ENCODE measurements around the gene IGSF3.
"Not testable (repeated sequence)": the region's sequence is repeated elsewhere in the genome, so short reads cannot be mapped to it uniquely, and the experiment has no call there.

IGSF3 gene

GRCh38 chr1:116593977-116594376 is 73.6 kb downstream of the IGSF3 start:
- DNase-seq, result not testable (repeated sequence)

- not testable (repeated sequence) for DNase-seq
Measured at GRCh38 chr1:116593401-116593800, 74.1 kb downstream of the IGSF3 start.

- not testable (repeated sequence) for DNase-seq
Measured at GRCh38 chr1:116591951-116592605, 75.5 kb downstream of the IGSF3 start.

GRCh38 chr1:116591006-116591950 is 76.3 kb downstream of the IGSF3 start:
- not testable (repeated sequence) for DNase-seq

GRCh38 chr1:116590359-116591005 is 77.1 kb downstream of the IGSF3 start:
- DNase-seq, result not testable (repeated sequence)

GRCh38 chr1:116589101-116589735 is 78.3 kb downstream of the IGSF3 start:
- DNase-seq, result not testable (repeated sequence)

- no peak for DNase-seq
Measured at GRCh38 chr1:116587501-116588227, 79.9 kb downstream of the IGSF3 start.

GRCh38 chr1:116586741-116587143 is 80.8 kb downstream of the IGSF3 start:
- no peak for DNase-seq

- no peak for DNase-seq
Measured at GRCh38 chr1:116585886-116586285, 81.6 kb downstream of the IGSF3 start.

- no peak for DNase-seq
Measured at GRCh38 chr1:116581323-116581885, 86.1 kb downstream of the IGSF3 start.

- no peak for DNase-seq
Measured at GRCh38 chr1:116580446-116581322, 86.8 kb downstream of the IGSF3 start.

- no peak for DNase-seq
Measured at GRCh38 chr1:116579259-116579875, 88.2 kb downstream of the IGSF3 start.

- no peak for DNase-seq
Measured at GRCh38 chr1:116578581-116578980, 89.0 kb downstream of the IGSF3 start.

- DNase-seq, result no peak
Measured at GRCh38 chr1:116577759-116578314, 89.7 kb downstream of the IGSF3 start.

- DNase-seq, result no peak
Measured at GRCh38 chr1:116574581-116575291, 92.8 kb downstream of the IGSF3 start.

GRCh38 chr1:116573431-116574095 is 94.0 kb downstream of the IGSF3 start:
- DNase-seq, result no peak

GRCh38 chr1:116572771-116573430 is 94.6 kb downstream of the IGSF3 start:
- no peak for DNase-seq

- no peak for DNase-seq
Measured at GRCh38 chr1:116572099-116572498, 95.4 kb downstream of the IGSF3 start.
